Erythroblast (primary cell): ENCODE results near the gene THBS2.

Source experiments
- GATA1 ChIP-seq: IDR thresholded peaks from 2 replicates; pipeline ENCODE4 v1.6.1; 2011; ENCODE audit warnings: low read depth, mild to moderate bottlenecking, control low read depth, low read length, moderate library complexity
- POLR2A ChIP-seq: IDR thresholded peaks from 2 replicates; pipeline ENCODE4 v1.6.1; 2011; ENCODE audit warnings: mild to moderate bottlenecking, low read length

DNA sequence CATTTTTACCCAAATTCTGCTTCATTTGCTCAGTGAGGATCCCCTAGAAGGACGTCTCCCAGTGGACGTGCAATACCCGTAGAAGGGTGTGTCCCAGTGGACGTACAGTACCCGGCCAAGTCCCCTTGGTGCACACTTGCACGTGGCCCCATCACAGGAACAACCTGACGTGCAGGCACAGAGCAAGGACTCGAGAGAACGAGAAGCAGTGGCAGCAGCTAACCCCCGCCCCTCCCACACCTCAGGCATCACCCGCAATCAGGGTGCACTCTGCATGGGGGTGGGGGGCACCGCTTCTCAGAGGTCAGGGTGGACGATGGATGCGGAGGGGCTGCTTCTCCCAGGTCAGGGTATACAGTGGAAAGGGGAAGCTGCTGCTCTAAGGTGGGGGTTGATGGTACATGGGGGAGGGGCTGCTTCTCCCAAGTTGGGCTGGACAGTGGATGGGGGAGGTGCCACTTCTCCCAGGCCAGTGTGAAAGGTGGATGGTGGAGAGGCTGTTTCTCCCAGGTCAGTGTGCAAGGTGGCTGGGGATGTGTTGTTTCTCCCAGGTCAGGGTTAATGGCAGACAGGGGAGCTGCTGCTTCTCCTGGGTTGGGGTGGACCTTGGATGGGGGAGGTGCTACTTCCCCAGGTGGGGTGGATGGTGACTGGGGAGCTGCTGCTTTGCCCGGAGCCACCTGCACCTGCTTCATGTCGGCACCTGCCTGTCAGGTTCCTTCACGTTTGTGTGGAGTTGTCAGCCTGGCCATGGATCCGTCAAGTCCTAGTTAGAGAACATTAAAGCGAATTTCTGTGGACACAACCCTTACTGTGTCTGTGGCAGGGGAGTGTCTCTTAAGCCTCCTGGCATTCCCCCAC, 1.0 kb upstream of the THBS2 start:
- no peak for TF ChIP-seq POLR2A
- TF ChIP-seq GATA1 = no peak
